Erythroblast (primary cell): ENCODE data around the gene CELSR3.

Experiments
- GATA1 ChIP-seq: IDR thresholded peaks from 2 replicates; pipeline ENCODE4 v1.6.1; 2011; ENCODE audit warnings: low read depth, mild to moderate bottlenecking, control low read depth, low read length, moderate library complexity
- POLR2A ChIP-seq: IDR thresholded peaks from 2 replicates; pipeline ENCODE4 v1.6.1; 2011; ENCODE audit warnings: mild to moderate bottlenecking, low read length

GRCh38 chr3:48661501-48662144 lies 1.1 kb downstream of the CELSR3 start:
- TF ChIP-seq POLR2A = no peak
- no peak for TF ChIP-seq GATA1
